Endothelial cell of umbilical vein (primary cell): ENCODE data around the gene MTCH2. TPM values are rescaled to one million over a fixed set of nuclear protein-coding genes. Genes with fewer than 3 reads are reported as not detected.
"Not testable (repeated sequence)": the region's sequence is repeated elsewhere in the genome, so short reads cannot be mapped to it uniquely, and the experiment has no call there.

Experiments used
- BruUV-seq: library from RNA; stranded (reverse); fragments of 400-500 nt; replicated peaks from 2 replicates; lab custom pipeline; 2021; lab: Mats Ljungman, UMichigan
- CTCF ChIA-PET: fragments of 300-600, 350-600 bp; sonication (Branson Sonifier 250); formaldehyde crosslinking; loops from one replicate; lab custom pipeline; 2021; ENCODE audit warnings: antibody characterized with exemption, inconsistent platforms; lab: Charles Lee
- POLR2A ChIA-PET: fragments of 300-600, 350-600 bp; sonication (Branson Sonifier 250); formaldehyde crosslinking; loops from one replicate; lab custom pipeline; 2021; ENCODE audit warnings: antibody characterized with exemption, inconsistent platforms; lab: Charles Lee
- DNase-seq: peaks from one replicate; pipeline ENCODE4 v3.0.0-alpha.2; 2011; ENCODE audit warnings: low read depth, low spot score
- FAIRE-seq: peaks from 2 replicates; lab custom pipeline; 2011; peaks lifted over from hg19 to GRCh38; lab: Jason Lieb, UNC
- H2AFZ ChIP-seq: 2 replicates; pipeline ENCODE4 v1.6.0; 2012; ENCODE audit warnings: low read depth, low read length, control low read depth, inconsistent platforms
- H3K27ac ChIP-seq: 2 replicates; pipeline ENCODE4 v1.5.1; 2011; ENCODE audit warnings: low read depth, mild to moderate bottlenecking, control low read depth, low read length, moderate library complexity; ENCODE audit not compliant: insufficient read depth
- H3K27me3 ChIP-seq, 2 experiments: 2 replicates each; pipeline versions ENCODE4 v1.6.0 to v1.6.1; 2011; ENCODE audit warnings: low read length in 2 of 2, mixed read lengths in 1 of 2; ENCODE audit not compliant: control insufficient read depth in 2 of 2, insufficient read depth in 2 of 2
- H3K36me3 ChIP-seq, 2 experiments: 2 replicates in 1 of 2; 3 replicates in 1 of 2; pipeline ENCODE4 v1.5.1; 2011; ENCODE audit warnings: low read length in 2 of 2, mild to moderate bottlenecking in 1 of 2, moderate library complexity in 1 of 2; ENCODE audit not compliant: control insufficient read depth in 2 of 2, insufficient read depth in 2 of 2; ENCODE audit errors: extremely low read depth in 1 of 2
- H3K4me1 ChIP-seq: 3 replicates; pipeline ENCODE4 v1.5.1; 2011; ENCODE audit warnings: mild to moderate bottlenecking, low read length; ENCODE audit not compliant: control insufficient read depth, insufficient read depth; ENCODE audit errors: extremely low read depth
- H3K4me2 ChIP-seq: 2 replicates; pipeline ENCODE4 v1.6.1; 2011; ENCODE audit warnings: low read length, control low read depth, mixed read lengths; ENCODE audit not compliant: insufficient read depth
- H3K4me3 ChIP-seq, 3 experiments: fragments of 200-600 bp in 1 of 3; sonication (generic), shearing (Covaris generic) in 1 of 3; replicated peaks in 1 of 3; 2 replicates each; pipeline ENCODE4 v1.5.1; 2011 to 2016; ENCODE audit warnings: control low read depth in 3 of 3, low read length in 3 of 3, mild to moderate bottlenecking in 2 of 3, inconsistent platforms in 1 of 3, low read depth in 1 of 3, moderate library complexity in 1 of 3; ENCODE audit not compliant: insufficient read depth in 1 of 3
- H3K79me2 ChIP-seq: 2 replicates; pipeline ENCODE4 v1.6.0; 2012; ENCODE audit warnings: low read length, inconsistent platforms; ENCODE audit not compliant: control insufficient read depth, insufficient read depth
- H3K9ac ChIP-seq: replicated peaks from 2 replicates; pipeline ENCODE3; 2011; ENCODE audit warnings: low read length, control low read depth; ENCODE audit not compliant: insufficient read depth; ENCODE audit errors: extremely low read depth
- H3K9me1 ChIP-seq: replicated peaks from 3 replicates; pipeline ENCODE4 v1.6.0; 2011; ENCODE audit warnings: mild to moderate bottlenecking, low read length; ENCODE audit not compliant: control insufficient read depth, insufficient read depth; ENCODE audit errors: extremely low read depth
- H3K9me3 ChIP-seq: replicated peaks from 2 replicates; pipeline ENCODE4 v1.5.1; 2012; ENCODE audit warnings: low read length, inconsistent platforms; ENCODE audit not compliant: control insufficient read depth, insufficient read depth
- H4K20me1 ChIP-seq: replicated peaks from 2 replicates; pipeline ENCODE3; 2011; ENCODE audit warnings: mild to moderate bottlenecking, low read length; ENCODE audit not compliant: control insufficient read depth, insufficient read depth; ENCODE audit errors: extremely low read depth
- CTCF ChIP-seq, 2 donors: IDR thresholded peaks; 1 replicate in 1 of 2; 2 replicates in 1 of 2; pipeline ENCODE4 v1.5.1; 2011; ENCODE audit warnings: low read length in 2 of 2, mild to moderate bottlenecking in 2 of 2, moderate library complexity in 2 of 2, control low read depth in 1 of 2, inconsistent platforms in 1 of 2, low read depth in 1 of 2; ENCODE audit not compliant: insufficient read depth in 1 of 2; ENCODE audit errors: extremely low read depth in 1 of 2
- EZH2 ChIP-seq: IDR thresholded peaks from 2 replicates; pipeline ENCODE4 v1.6.1; 2012; ENCODE audit warnings: borderline replicate concordance, low read depth, mild to moderate bottlenecking, moderate library complexity, low read length, inconsistent platforms; ENCODE audit not compliant: severe bottlenecking
- FOS ChIP-seq: IDR thresholded peaks from 2 replicates; pipeline ENCODE4 v1.6.1; 2011; ENCODE audit warnings: mild to moderate bottlenecking, low read length, moderate library complexity, borderline replicate concordance; ENCODE audit not compliant: insufficient read depth
- GATA2 ChIP-seq: IDR thresholded peaks from 2 replicates; pipeline ENCODE4 v1.7.0; 2011; ENCODE audit warnings: low read depth, mild to moderate bottlenecking, moderate library complexity, mixed read lengths, low read length; ENCODE audit not compliant: insufficient read length, insufficient read depth
- JUN ChIP-seq: IDR thresholded peaks from 2 replicates; pipeline ENCODE4 v1.6.1; 2011; ENCODE audit warnings: borderline replicate concordance, low read depth; ENCODE audit not compliant: insufficient read length, insufficient read depth
- MAX ChIP-seq: IDR thresholded peaks from 2 replicates; pipeline ENCODE4 v1.6.1; 2011; ENCODE audit not compliant: insufficient read depth, insufficient read length
- MYC ChIP-seq: IDR thresholded peaks from one replicate; pipeline ENCODE4 v1.6.1; 2011; ENCODE audit warnings: mild to moderate bottlenecking, low read depth, low read length
- POLR2A ChIP-seq: IDR thresholded peaks from 2 replicates; pipeline ENCODE4 v1.6.1; 2012; ENCODE audit warnings: low read depth, mild to moderate bottlenecking, control low read depth, low read length
- POLR2AphosphoS5 ChIP-seq: IDR thresholded peaks from 2 replicates; pipeline ENCODE4 v1.6.1; 2012; ENCODE audit warnings: low read depth, mild to moderate bottlenecking, control low read depth, low read length, moderate library complexity; ENCODE audit not compliant: insufficient read depth
- dilution Hi-C: fragments of 300-500 bp; cut with MboI; formaldehyde crosslinking; loops from one replicate; pipeline ENCODE4 v1.15.0; 2019; ENCODE audit warnings: low sequenced_read_pairs; ENCODE audit not compliant: extremely low pct_ligation_motif_present
- intact Hi-C: fragments of 100-400 bp; cut with micrococcal nuclease; formaldehyde crosslinking; loops from one replicate; pipeline ENCODE4 v1.10.0; 2022
- polyA plus RNA-seq, 4 experiments: library from polyadenylated mRNA; depleted of rRNA in 3 of 4; stranded (reverse) in 3 of 4; unstranded in 1 of 4; fragments of >200 nt; gene quantifications; 2 replicates each; pipeline versions ENCODE4 v1.2.1 to v1.2.3, GENCODE V29; 2011 to 2012; ENCODE audit warnings: missing spikeins in 1 of 4
- total RNA-seq: library from RNA; stranded (reverse); gene quantifications from 2 replicates; pipeline ENCODE4 v1.2.3, GENCODE V29; 2021

MTCH2 gene
- total and polyA plus RNA-seq, 2 donors (not counting 3 experiments of a cell fraction or from before 2014, with no cell fraction given) = 138 to 144 TPM

GRCh38 chr11:47664936-47665335, 22.6 kb upstream of the MTCH2 start:
- DNase-seq, intact Hi-C loops, H2AFZ ChIP-seq, H3K36me3 ChIP-seq, dilution Hi-C loops, H3K9ac ChIP-seq, H3K4me2 ChIP-seq, POLR2A ChIA-PET, H3K4me1 ChIP-seq, FAIRE-seq, H4K20me1 ChIP-seq, H3K27ac ChIP-seq, H3K4me3 ChIP-seq, H3K9me1 ChIP-seq, H3K79me2 ChIP-seq, H3K9me3 ChIP-seq, H3K27me3 ChIP-seq, BruUV-seq: not testable (repeated sequence)
- CTCF ChIA-PET = interaction anchor here (1.3 kb wide), 1 partner anchor 25 kb away, joined by 4 read pairs; no protein-coding TSS in a partner anchor
- peak; percentile 10 for TF ChIP-seq FOS

DNA sequence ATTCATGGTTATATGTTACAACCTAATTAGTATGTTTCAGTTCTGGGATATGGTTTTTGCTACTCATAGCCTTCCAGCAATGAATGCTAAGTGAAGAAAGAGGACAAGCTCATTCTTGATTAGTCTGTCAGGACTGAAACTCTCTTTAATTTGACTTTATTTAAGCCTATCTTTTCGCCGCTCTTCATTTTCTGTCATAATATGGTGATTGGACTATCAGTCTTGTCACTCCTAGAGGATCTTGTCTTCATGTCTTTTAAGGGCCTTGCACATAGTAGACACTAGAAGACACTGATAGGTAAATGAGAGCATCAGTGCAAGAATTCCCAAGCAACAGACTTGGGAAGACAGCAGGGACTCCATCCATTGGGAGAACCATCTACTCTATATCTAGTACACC, 18.9 kb upstream of the MTCH2 start:
- Histone ChIP-seq H4K20me1 (no peaks in the 10 kb centered on the region), H3K4me2 (no peak overlapping the region), H3K27me3 (peaks cover 2 to 3% of the 10 kb centered on the region in 2 experiments), H3K9me3 (no peaks in the 10 kb centered on the region), H3K79me2 (no peaks in the 10 kb centered on the region), H3K27ac (no peak overlapping the region), H3K36me3 (no peaks in the 10 kb centered on the region), H3K9me1 (no peaks in the 10 kb centered on the region), H2AFZ (no peak overlapping the region), H3K4me1 (no peaks in the 10 kb centered on the region), H3K4me3 (no peak overlapping the region), H3K9ac (no peak overlapping the region)
- BruUV-seq = no TSS peak
- ChIA-PET POLR2A (interaction anchor here (0.5 to 0.6 kb wide), 2 partner anchors 25 to 85 kb away, joined by 4 to 7 read pairs; no protein-coding TSS in a partner anchor), CTCF (no interaction called here)
- DNase-seq (no peak), FAIRE-seq (no peak)
- intact Hi-C loops = no loop called here
- TF ChIP-seq EZH2 (no peak), POLR2A (no peak), POLR2AphosphoS5 (no peak), CTCF (IDR thresholded peaks at IDR 0.05; ENCODE audit: extremely low read depth in 1 of 2, insufficient read depth in 1 of 2, low read depth in 1 of 2, low read length in 2 of 2) (no peak), MAX (no peak), GATA2 (no peak), JUN (no peak), FOS (no peak), MYC (no peak)
- dilution Hi-C loops = no loop called here
